Kidney capillary endothelial cell (primary cell): ENCODE measurements around the gene PLEKHF1.
A peak's percentile ranks its signal among the peaks of the same experiment; 100 is the strongest.
"Not testable (repeated sequence)": the region's sequence is repeated elsewhere in the genome, so short reads cannot be mapped to it uniquely, and the experiment has no call there.

Experiments
- DNase-seq: peaks from one replicate; pipeline ENCODE4 v3.0.0-alpha.2; 2018; ENCODE audit warnings: low spot score

The PLEKHF1 gene, protein sequence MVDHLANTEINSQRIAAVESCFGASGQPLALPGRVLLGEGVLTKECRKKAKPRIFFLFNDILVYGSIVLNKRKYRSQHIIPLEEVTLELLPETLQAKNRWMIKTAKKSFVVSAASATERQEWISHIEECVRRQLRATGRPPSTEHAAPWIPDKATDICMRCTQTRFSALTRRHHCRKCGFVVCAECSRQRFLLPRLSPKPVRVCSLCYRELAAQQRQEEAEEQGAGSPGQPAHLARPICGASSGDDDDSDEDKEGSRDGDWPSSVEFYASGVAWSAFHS

DNA sequence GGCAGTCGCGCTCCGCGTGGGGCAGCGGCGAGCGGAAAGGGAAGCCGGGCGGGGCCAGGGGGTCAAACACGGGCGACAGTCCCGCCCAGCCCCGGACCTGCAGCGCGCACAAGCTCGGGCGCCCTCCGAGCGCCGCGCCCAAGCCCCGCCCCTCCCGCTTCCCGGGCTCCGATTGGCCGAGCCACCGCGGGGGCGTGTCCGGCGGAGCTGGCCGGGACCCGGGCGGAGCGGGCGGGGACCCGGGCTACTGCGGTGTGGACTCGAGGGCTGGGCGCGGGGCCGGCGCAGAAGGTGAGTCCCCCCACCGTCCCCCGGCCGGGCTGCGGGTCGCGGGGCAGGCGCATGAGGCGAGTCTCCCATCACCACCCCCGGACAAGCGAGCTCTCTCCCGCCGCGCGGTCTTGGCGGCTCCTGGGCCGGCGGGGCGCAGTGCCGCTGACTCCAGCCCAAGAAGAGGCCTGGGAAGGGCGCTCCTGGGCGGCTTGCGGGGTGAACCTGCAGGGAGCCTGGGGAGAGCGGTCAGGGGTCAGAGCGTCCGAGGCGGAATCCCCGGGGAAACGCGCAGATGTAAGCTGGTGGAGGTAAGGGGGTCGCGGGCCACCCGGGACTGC lies at the start of gene PLEKHF1:
TSS of gene PLEKHF1 (plus strand) at position 247 of the 611 bp plus-strand sequence. CDS start 8,379 bp downstream, outside the sequence.
- peak; percentile 75 for DNase-seq

DNA sequence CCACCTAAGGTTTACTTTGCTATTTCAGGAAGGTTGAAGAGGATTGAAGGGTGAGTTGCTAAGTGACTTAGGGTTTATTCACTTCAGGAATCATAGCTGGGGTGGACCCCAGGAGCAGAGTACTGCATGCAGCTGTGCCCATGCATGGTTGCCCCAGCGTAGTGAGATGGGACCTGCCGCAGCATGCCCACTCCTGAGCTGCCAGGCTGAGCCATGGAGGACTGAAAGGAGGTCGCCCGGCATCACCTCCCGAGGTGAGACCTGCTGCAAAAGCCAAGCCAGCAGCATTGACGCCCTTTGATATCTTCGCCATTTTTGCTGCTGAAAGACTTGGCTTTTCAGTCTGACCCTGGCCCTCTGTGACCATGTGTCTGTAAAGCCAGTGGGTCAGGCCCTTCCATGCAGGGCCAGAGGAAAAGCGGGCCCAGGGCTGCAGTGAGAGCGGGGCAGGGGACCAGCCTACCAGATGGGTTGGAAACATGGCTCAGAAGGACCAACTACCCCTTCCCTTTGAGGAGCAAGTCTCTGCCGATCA lies 49.3 kb upstream of the PLEKHF1 start:
- DNase-seq, result no peak

DNA sequence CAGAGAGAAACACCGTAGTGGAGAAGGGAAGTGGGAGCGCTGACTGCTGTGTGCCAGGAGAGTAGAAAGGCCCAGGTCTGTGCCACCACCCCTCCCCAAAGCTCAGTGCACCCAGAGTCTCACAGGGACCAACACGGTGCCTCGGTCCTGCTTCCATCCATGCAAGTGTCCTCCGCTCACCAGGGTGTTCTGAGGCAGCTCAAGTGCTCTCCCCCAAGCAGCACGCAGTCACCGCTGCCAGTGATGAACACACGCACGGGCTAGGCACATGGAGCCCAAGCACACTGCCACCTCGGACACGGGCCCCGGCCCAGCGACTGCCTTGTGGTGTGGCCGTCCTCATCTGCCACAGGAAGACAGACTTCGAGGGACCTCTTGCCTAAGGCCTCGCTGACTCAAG lies 48.7 kb upstream of the PLEKHF1 start:
- no peak for DNase-seq

DNA sequence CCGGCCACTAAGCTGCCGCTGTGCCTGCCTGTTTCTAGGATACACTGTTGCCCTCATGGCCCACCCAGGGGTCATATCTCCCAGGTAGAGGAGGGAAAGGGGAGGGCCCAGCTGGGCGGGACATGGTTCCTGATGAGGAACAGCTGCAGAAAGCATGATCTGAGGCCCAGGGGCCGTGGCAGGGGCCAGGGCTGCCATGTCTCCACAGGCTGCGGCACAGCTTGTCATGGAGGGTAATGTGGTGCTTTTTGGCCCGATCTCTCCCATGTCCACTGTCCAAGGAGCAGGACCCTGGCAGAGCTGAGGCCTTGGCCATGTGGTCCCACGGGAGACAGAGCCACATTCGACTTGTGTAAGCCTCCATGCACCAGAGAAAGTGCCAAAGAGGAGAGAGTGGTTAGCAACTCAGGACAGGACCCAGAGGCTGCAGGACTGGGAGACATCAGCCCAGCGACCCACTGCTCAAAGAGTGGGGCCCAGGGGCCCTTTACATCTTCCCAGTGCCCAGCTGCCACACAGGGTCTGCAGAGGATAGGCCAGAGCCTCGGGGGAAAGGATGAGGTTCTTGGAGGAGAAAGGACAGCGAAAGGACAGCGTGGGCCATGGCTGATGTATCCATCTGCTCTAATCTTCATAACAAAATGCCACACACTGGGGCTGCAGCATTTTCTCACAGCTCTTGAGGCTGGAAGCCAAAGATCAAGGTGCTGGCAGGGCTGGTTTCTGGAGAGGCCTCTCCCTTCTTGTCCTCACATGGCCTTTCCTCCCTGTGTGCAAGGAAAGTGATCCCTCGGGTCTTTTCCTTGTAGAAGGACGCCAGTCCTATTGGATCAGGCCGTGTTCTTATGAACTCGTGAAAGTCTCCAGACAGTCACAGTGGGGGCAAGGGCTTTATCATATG lies 47.6 kb upstream of the PLEKHF1 start:
- no peak for DNase-seq

DNA sequence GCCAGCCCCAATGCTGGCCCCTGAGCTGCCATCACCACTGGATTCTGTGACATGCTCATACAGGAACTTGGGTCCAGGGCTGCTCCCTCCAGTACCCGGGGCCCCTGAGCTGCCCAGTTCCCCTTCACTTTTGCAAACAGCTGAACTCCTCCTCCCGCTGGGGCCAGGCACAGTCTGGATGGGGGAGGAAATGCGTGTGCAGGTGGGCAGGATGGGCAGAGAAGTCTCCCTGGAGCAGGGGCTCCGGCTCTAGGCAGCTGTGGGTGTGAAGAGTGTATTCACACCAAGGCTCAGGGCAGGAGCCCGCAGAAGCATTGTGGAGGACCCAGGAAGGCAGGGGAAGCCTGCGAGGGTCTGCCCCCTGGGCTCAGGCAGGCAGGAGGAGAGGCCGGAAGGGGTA lies 46.8 kb upstream of the PLEKHF1 start:
- DNase-seq, result no peak

DNA sequence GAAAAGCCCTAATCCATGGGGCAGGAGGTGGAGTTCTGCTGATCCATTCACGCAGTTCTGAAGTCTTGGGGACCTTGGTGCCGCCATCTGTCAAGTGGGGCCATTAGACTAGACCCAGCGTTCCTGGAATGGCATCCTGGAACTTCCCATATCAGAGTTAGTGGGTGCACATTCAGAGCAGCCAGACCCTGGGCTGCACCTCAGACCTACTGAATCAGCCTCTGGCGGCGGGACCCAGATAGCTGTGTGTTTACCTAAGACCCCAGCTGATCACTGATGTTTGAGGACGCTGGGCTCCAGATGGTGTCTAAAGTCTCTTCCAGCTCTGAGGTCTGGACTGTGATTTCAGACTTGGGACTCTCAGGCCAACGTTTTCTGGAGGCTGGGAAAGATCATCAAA lies 46.4 kb upstream of the PLEKHF1 start:
- no peak for DNase-seq

DNA sequence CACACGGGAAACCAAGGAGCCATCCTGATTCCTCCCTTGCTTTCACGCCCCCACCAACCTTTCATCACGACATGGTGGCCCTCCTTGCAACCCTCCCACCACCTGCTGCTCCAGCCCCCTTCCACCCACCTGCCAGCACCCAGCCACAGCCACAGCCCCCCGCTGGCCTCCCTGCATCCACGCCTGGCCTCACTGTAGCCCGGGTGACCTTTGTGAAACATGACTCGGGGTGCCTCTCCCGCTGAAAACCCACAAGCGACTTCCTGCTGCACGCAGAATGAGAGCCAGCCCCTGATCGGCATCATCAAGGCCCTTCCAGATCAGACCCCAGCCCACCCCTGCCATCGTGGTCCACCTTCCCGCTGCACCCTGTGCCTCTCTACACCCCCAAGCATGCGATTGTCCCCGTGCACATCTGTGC lies 44.3 kb upstream of the PLEKHF1 start:
- no peak for DNase-seq

DNA sequence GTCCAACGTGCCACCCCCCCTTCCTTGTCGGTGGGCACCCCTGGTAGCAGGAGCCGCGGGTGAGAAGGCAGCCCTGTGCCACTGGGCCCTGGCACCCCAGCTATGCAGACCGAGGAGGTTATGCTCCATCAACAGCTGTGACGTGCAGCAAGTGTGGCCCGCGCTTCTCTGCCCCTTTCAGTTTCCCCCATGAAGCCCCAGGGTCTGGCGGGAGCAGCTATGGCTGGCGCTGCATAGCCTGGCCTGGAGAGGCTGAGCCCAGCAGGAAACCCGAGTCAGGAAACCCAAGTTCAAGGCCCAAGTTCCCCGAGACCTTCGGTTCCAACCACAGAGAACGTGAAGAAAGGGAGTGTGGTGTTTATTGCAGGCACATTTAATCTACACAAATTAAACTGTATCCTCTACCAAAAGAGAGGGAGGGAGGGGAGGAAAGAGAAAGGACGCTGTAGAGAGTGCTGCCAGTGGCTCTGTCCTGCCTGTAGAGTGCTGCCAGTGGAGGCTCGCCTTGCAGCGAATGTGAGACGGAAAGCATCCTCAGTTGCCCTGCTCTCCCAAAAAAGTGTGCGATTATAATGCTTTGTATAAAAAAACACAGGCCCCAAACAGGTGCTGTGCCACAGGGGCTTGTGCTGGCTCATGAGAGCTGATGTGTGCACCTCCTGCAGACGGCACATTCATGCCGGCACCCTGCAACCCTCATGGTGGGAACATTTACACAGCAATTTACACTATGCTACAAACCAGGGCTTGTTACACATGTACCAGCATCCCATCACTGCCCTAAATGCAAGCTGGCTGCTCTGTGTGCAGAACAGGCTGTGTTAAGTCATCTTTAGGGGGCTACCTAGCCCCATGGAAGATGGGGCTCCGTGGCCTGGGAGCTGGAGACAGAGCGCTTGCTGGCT lies 42.8 kb upstream of the PLEKHF1 start:
- no peak for DNase-seq

DNA sequence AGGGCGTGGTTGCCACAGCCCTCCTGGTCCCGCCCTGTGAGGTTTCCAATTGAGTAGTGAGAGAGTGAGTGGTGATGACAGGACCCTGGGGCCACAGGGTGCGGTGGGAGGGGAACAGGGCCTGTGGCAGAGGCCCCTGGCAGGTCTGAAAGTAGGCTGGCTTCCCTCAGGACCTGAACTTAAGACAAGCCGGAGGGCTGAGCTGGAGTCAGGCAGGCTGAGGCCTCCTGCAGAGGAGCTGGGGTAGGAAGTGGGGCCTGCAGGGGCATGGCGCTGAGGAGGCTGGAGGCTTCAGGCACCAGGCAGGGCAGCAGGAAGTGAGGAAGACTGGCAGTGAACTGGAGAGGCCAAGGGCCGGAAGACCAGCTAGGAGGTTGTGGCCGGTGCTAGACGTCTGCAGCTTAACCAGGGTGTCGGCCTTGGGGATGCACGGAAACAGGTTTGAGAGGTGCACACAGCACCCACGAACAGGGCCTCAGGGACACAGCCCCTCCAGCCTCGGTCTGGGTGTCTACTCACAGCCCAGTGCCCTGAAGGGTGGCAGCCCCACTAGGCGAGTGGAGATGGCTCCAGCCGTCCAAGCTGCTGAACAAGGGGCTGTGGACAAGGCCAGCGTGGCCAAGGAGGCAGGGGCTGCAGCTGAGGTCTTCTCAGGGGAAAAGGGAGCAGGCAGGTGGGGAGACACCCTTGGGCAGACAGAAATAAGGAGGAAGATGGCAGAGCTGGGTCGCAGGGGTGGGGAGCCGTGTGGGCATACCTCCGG lies 41.4 kb upstream of the PLEKHF1 start:
- DNase-seq, result no peak

DNA sequence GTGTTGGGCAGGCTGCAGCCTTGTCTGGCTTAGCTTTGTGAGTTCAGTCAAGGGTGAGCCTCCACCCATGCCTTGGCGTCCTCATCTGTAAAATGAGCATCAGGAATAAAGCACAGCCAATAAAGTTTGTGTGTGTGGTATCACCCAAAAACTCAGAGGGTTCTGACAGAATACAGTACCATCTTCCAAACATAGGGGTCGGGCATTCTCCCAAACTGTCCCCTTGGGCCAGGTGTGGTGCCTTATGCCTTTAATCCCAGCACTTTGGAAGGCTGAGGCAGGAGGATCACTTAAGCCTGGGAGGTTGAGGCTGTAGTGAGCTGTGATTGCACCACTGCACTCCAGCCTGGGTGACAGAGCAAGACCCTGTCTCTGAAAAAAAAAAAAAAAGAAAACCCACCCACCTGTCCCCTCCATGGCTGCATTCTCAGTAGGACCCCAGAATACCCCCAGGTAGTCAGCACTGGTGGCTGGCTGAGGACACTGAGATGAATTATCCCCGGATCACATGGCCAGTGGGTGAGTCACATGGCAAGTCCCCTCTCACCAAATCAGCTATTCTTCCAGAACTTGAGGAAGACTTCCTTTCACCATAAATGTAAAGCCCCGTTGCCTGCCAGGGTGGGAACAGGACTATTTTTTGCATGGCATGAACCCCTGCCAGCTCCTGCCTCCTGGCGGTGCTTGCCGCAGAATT lies 40.6 kb upstream of the PLEKHF1 start:
- no peak for DNase-seq

DNA sequence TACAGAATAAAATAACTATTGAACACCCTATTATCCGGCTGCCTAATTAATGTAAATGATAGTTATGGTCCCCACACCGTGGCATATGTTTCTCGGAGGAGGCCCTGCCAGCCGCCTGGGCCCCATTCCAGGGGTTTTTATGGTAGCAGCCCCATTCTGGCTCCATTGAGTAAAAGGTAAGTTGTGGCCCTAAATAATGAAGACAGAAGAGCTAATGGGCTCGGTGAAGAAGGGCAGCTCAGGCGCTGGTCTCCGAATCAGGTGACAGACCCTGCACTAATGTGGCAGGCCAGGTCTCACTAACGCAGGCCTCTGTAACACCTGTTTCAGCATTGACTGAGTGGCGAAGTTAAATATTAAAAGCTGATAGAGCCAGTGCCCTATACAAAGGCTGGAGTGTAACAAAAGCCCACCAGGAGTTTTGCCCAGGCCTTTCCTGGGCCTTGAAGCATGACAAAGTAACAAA lies 40.0 kb upstream of the PLEKHF1 start:
- no peak for DNase-seq

DNA sequence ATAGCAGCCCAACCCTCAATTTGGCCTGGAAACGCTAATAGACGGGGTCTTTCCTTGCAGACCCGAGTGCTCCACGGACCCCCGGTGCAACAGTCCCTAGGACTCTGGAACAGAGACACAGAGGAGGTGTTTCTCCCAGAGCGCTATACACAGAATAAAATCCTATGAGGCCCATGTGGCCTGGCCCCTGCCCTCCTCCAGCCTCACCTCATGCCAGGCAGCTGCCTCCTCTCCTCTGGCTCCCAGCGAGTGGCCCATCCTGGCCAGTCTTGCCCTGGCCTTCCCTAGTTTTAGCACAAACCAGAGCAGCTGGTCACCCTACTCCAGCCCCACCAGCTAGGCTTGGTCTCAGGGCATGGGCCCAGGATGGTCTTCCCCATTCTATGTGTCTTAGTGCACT lies 38.9 kb upstream of the PLEKHF1 start:
- DNase-seq, result no peak

DNA sequence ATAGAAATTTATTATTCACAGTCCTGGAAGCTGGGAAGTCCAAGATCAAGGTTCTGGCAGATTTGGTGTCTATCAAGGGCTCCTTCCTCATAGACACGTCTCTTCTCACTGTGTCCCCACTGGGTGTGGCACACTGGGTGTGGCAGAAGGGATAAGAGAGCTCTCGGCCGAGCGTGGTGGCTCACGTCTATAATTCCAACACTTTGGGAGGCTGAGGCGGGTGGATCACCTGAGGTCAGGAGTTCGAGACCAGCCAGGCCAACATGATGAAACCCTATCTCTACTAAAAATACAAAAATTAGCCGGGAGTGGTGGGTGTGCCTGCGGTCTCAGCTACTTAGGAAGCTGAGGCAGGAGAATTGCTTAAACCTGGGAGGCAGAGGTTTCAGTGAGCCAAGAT lies 38.4 kb upstream of the PLEKHF1 start:
- DNase-seq, result not testable (repeated sequence)

DNA sequence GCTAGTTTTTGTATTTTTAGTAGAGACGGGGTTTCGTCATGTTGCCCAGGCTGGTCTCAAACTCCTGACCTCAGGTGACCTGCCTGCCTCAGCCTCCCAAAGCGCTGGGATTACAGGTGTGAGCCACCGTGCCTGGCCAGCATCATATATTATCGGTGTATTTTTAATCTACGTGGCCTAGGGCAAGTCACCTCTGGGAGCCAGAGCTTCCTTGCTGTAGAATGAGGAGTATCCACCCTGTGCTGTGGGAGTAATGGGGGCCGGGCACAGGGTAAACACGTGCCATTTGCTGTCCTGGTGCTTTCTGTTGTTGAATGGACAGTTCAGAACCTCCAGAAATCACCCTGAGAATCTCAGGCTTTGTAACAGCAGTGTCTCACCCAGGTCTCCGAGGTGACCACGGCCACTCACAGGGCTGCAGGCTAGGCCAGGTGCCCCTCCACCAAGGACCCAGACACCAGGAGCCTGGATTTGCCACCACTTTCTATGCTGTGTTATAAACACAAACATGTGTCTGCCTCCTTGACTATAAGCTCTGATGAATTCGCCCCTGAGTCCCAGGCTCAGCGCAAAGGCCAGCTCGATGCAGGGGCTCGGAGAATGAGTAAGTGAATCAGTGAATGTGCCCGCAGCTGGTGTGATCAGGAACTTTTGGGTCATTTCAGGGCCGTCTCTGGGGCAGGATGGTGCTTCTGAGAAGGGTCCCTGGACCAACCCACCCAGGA lies 36.4 kb upstream of the PLEKHF1 start:
- no peak for DNase-seq

DNA sequence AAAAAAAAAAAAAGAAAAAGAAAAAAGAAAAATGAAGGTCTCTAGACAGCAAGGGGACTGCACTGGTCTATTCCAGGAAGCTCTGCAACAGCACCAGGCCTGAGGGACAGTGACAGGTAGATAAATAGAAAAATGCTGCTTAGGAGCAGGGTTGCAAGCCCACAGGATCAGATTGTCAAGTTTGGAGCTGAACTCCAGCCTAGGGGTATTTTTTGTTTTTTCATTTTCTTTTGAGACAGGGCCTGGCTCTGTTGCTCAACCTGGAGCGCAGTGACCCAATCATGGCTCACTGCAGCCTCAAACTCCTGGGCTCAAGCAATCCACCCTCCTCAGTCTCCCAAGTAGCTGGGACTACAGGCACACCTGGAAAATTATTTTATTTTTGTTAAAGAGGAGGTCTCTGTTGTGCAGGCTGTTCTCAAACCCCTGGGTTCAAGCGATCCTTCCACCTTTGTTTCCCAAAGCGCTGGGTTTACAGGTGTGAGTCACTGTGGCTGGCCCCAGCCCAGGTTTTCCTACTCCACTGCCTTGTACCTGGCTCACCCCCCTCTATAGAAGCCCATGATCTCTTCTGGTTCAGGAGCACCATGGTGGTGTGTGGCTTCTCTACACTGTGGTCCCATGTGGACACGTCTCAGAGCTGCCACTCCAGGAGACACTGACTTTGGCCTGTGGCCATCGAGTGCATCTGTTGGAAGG lies 35.3 kb upstream of the PLEKHF1 start:
- no peak for DNase-seq

DNA sequence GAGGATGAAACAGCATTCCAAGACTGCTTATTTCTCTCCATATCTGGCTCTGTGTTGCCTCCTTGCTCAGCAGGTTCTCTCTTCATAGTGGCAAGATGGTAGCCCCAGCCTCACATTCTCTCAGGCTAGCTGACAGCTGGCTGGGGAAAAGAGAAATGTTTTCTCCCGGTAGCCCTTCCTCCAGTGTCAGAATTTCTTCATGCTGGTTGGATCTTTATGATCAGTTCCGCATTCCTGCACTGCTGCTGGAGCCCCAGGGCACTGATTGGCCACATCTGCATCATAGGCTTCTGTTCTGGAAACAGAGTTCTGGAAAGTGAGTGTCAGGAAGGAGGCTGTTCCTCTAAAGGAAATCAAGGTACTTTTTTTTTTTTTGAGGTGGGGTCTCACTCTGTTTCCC lies 34.6 kb upstream of the PLEKHF1 start:
- no peak for DNase-seq

DNA sequence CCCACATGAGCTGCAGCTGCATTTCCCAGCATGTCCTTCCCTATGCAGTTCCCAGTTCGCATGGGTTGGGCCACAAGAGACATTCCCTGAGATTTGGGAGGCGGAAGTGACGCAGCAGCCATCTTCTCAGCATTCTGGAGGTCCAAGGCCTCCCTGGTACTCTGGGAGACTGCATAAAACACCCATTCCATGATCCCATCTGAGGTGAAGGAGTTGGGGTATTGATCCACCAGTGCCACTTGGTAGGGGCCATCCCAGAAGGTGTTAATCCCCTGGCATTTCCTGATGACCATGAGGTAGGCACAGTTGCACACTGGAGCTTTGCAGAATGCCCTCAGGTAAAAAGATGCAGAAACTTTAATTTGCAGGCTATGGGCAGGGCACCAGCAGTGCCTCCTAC lies 33.8 kb upstream of the PLEKHF1 start:
- no peak for DNase-seq

DNA sequence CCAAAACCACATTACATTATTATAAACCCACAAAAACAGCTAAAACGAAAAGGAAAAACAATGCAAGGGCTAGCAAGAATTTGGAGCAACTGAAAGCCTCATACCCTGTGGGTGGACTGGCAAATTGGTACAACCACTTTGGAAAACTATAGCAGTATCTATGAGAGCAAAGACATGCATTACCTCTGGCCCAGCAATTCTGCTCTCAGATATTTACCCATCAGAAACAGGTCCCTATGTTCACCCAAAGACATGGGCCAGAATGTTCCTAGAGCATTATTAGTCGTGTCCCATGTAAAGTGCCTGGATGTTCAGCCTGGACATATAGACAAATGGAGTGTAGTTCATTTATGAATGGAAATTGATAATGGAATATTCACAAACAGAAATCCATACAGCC lies 31.3 kb upstream of the PLEKHF1 start:
- DNase-seq, result no peak
